KMS-11 (cell line): ENCODE measurements around the gene LRRC45.

Source experiments
- H2AFZ ChIP-seq: fragments of 200-600 bp; sonication (generic); 2 replicates; pipeline ENCODE4 v1.6.1; 2016; ENCODE audit warnings: antibody characterized with exemption, mixed run types, low read depth
- H3K27ac ChIP-seq: fragments of 200-600 bp; sonication (generic); 2 replicates; pipeline ENCODE4 v1.6.1; 2016; ENCODE audit warnings: mild to moderate bottlenecking, mixed run types
- H3K27me3 ChIP-seq: fragments of 200-600 bp; sonication (generic); 2 replicates; pipeline ENCODE4 v1.6.1; 2017; ENCODE audit warnings: mild to moderate bottlenecking, low read depth, mixed run types, moderate library complexity; ENCODE audit not compliant: insufficient read depth
- H3K36me3 ChIP-seq: fragments of 200-600 bp; sonication (generic); 2 replicates; pipeline ENCODE4 v1.6.1; 2017; ENCODE audit warnings: mild to moderate bottlenecking, mixed run types; ENCODE audit not compliant: insufficient read depth
- H3K4me1 ChIP-seq: fragments of 200-600 bp; sonication (generic); 2 replicates; pipeline ENCODE4 v1.6.1; 2016; ENCODE audit warnings: mild to moderate bottlenecking, low read depth, mixed run types; ENCODE audit not compliant: poor library complexity, severe bottlenecking
- H3K4me2 ChIP-seq: fragments of 200-600 bp; sonication (generic); 2 replicates; pipeline ENCODE4 v1.7.0; 2016; ENCODE audit warnings: mild to moderate bottlenecking, mixed run types
- H3K4me3 ChIP-seq: fragments of 200-600 bp; sonication (generic); IDR thresholded peaks from 2 replicates; pipeline ENCODE4 v1.6.1; 2017; ENCODE audit warnings: low read depth, low read length, mixed read lengths; ENCODE audit not compliant: insufficient read depth
- H3K79me2 ChIP-seq: fragments of 200-600 bp; sonication (generic); 2 replicates; pipeline ENCODE4 v1.6.1; 2016; ENCODE audit warnings: low read depth, mixed run types; ENCODE audit not compliant: insufficient read depth
- H3K9ac ChIP-seq: fragments of 200-600 bp; sonication (generic); 2 replicates; pipeline ENCODE4 v1.6.1; 2016; ENCODE audit warnings: mild to moderate bottlenecking, mixed run types
- H4K20me1 ChIP-seq: fragments of 200-600 bp; sonication (generic); 2 replicates; pipeline ENCODE4 v1.6.1; 2016; ENCODE audit warnings: mild to moderate bottlenecking, mixed run types; ENCODE audit not compliant: insufficient read depth
- CTCF ChIP-seq: fragments of 200-600 bp; sonication (generic); conservative IDR thresholded peaks from 2 replicates; pipeline ENCODE4 v1.6.1; 2017; ENCODE audit warnings: low read depth, mild to moderate bottlenecking, antibody characterized with exemption, low read length, moderate library complexity, mixed read lengths

Gene LRRC45

GRCh38 chr17:81993729-81994592 is 29.1 kb upstream of the LRRC45 start:
- Histone ChIP-seq H3K27ac (no peak overlapping the region), H3K79me2 (no peaks in the 10 kb centered on the region), H3K27me3 (no peaks in the 10 kb centered on the region), H3K4me3 (no peak overlapping the region), H2AFZ (no peak overlapping the region), H3K36me3 (no peaks in the 10 kb centered on the region), H3K4me2 (no peak overlapping the region), H4K20me1 (no peaks in the 10 kb centered on the region), H3K9ac (no peak overlapping the region), H3K4me1 (no peaks in the 10 kb centered on the region)
- TF ChIP-seq CTCF, result no peak

GRCh38 chr17:81994593-81995462 is 28.3 kb upstream of the LRRC45 start:
- no peaks in the 10 kb centered on the region for H3K36me3 ChIP-seq
- H2AFZ ChIP-seq, result no peak overlapping the region
- no peaks in the 10 kb centered on the region for H4K20me1 ChIP-seq
- H3K79me2 ChIP-seq, result no peaks in the 10 kb centered on the region
- TF ChIP-seq CTCF, result no peak
- H3K4me2 ChIP-seq, result no peak overlapping the region
- no peaks in the 10 kb centered on the region for H3K4me1 ChIP-seq
- no peak overlapping the region for H3K4me3 ChIP-seq
- H3K9ac ChIP-seq, result no peak overlapping the region
- H3K27ac ChIP-seq, result no peak overlapping the region
- H3K27me3 ChIP-seq, result no peaks in the 10 kb centered on the region

- no peaks in the 10 kb centered on the region for H4K20me1 ChIP-seq
- no peak overlapping the region for H2AFZ ChIP-seq
- no peaks in the 10 kb centered on the region for H3K27me3 ChIP-seq
- H3K27ac ChIP-seq, result no peak overlapping the region
- TF ChIP-seq CTCF, result no peak
- no peak overlapping the region for H3K9ac ChIP-seq
- no peaks in the 10 kb centered on the region for H3K79me2 ChIP-seq
- no peaks in the 10 kb centered on the region for H3K36me3 ChIP-seq
- H3K4me1 ChIP-seq, result no peaks in the 10 kb centered on the region
- no peak overlapping the region for H3K4me2 ChIP-seq
- no peak overlapping the region for H3K4me3 ChIP-seq
Observed at GRCh38 chr17:81995463-81996231, 27.5 kb upstream of the LRRC45 start.

- Histone ChIP-seq H3K79me2 (no peaks in the 10 kb centered on the region), H2AFZ (no peak overlapping the region), H3K27me3 (no peaks in the 10 kb centered on the region), H3K27ac (no peak overlapping the region), H4K20me1 (no peaks in the 10 kb centered on the region), H3K4me2 (no peak overlapping the region), H3K4me3 (no peak overlapping the region), H3K9ac (no peak overlapping the region), H3K4me1 (no peaks in the 10 kb centered on the region), H3K36me3 (no peaks in the 10 kb centered on the region)
- no peak for TF ChIP-seq CTCF
Observed at GRCh38 chr17:81996232-81996756, 26.8 kb upstream of the LRRC45 start.
